CD14-positive monocyte (primary cell): Measurements from ENCODE around the gene DALRD3. TPM values are rescaled to one million over a fixed set of nuclear protein-coding genes. Genes with fewer than 3 reads are reported as not detected.

Source experiments
- DNase-seq, 3 donors: peaks; one replicate each; pipeline ENCODE4 v3.0.0-alpha.2; 2011 to 2022
- H2AFZ ChIP-seq: 2 replicates; pipeline ENCODE4 v1.6.0; 2012; ENCODE audit warnings: mild to moderate bottlenecking, low read depth, low read length, inconsistent platforms; ENCODE audit not compliant: insufficient read depth, poor library complexity, severe bottlenecking
- H3K27ac ChIP-seq, 2 donors: 1 replicate in 1 of 2; 2 replicates in 1 of 2; pipeline ENCODE4 v1.5.1; 2012 to 2013; ENCODE audit warnings: low read length in 2 of 2, control low read depth in 1 of 2, inconsistent platforms in 1 of 2, low read depth in 1 of 2, mild to moderate bottlenecking in 1 of 2
- H3K27me3 ChIP-seq, 2 donors: one replicate each; pipeline versions ENCODE4 v1.6.0 to v1.6.1; 2011 to 2013; ENCODE audit warnings: low read length in 2 of 2; ENCODE audit not compliant: control insufficient read depth in 2 of 2, insufficient read depth in 2 of 2
- H3K36me3 ChIP-seq, 2 donors: replicated peaks in 1 of 2; 1 replicate in 1 of 2; 2 replicates in 1 of 2; pipeline versions ENCODE4 v1.5.1 to v1.6.1; 2012 to 2013; ENCODE audit warnings: low read length in 2 of 2, control low read depth in 1 of 2, inconsistent platforms in 1 of 2, mild to moderate bottlenecking in 1 of 2; ENCODE audit not compliant: insufficient read depth in 2 of 2, control insufficient read depth in 1 of 2
- H3K4me1 ChIP-seq, 2 donors: 1 replicate in 1 of 2; 2 replicates in 1 of 2; pipeline versions ENCODE4 v1.5.1 to v1.6.1; 2012 to 2013; ENCODE audit warnings: low read length in 2 of 2, control low read depth in 1 of 2, inconsistent platforms in 1 of 2, mild to moderate bottlenecking in 1 of 2, moderate library complexity in 1 of 2; ENCODE audit not compliant: insufficient read depth in 2 of 2, control insufficient read depth in 1 of 2
- H3K4me2 ChIP-seq: replicated peaks from 2 replicates; pipeline ENCODE3; 2012; ENCODE audit warnings: low read length, moderate library complexity, mild to moderate bottlenecking; ENCODE audit not compliant: poor library complexity, severe bottlenecking; ENCODE audit errors: extremely low read depth
- H3K4me3 ChIP-seq, 3 experiments: fragments of 200-600 bp in 1 of 3; sonication (generic) in 1 of 3; replicated peaks in 1 of 3; 1 replicate in 2 of 3; 2 replicates in 1 of 3; pipeline ENCODE4 v1.5.1; 2011 to 2013; ENCODE audit warnings: low read length in 3 of 3, mild to moderate bottlenecking in 3 of 3, control low read depth in 2 of 3, low read depth in 2 of 3, inconsistent platforms in 1 of 3, moderate library complexity in 1 of 3
- H3K79me2 ChIP-seq: 2 replicates; pipeline ENCODE4 v1.6.0; 2012; ENCODE audit warnings: mild to moderate bottlenecking, control low read depth, inconsistent platforms, low read length, moderate library complexity; ENCODE audit not compliant: insufficient read depth
- H3K9ac ChIP-seq: 2 replicates; pipeline ENCODE4 v1.6.0; 2017; ENCODE audit warnings: low read length, mild to moderate bottlenecking; ENCODE audit not compliant: insufficient read depth, poor library complexity, severe bottlenecking
- H3K9me3 ChIP-seq, 2 donors: replicated peaks in 1 of 2; 1 replicate in 1 of 2; 2 replicates in 1 of 2; pipeline versions ENCODE4 v1.5.1 to v1.6.1; 2012 to 2013; ENCODE audit warnings: low read length in 2 of 2, control low read depth in 1 of 2; ENCODE audit not compliant: control insufficient read depth in 1 of 2, insufficient read depth in 1 of 2
- H4K20me1 ChIP-seq: 2 replicates; pipeline ENCODE4 v1.6.0; 2012; ENCODE audit warnings: mild to moderate bottlenecking, low read length, control low read depth, moderate library complexity; ENCODE audit not compliant: insufficient read depth
- H3K27ac Mint-ChIP-seq, 7 donors: one replicate each; pipeline ENCODE4 v1.8.0; 2020; ENCODE audit warnings: mild to moderate bottlenecking in 7 of 7, mixed read lengths in 7 of 7, moderate library complexity in 6 of 7, inconsistent platforms in 2 of 7
- H3K27me3 Mint-ChIP-seq, 3 donors: one replicate each; pipeline ENCODE4 v1.8.0; 2021 to 2022; ENCODE audit warnings: low read depth in 3 of 3, mild to moderate bottlenecking in 3 of 3, mixed read lengths in 3 of 3, moderate library complexity in 3 of 3, inconsistent platforms in 1 of 3
- H3K36me3 Mint-ChIP-seq, 2 donors: one replicate each; pipeline ENCODE4 v1.8.0; 2020; ENCODE audit warnings: mixed read lengths in 2 of 2, inconsistent platforms in 1 of 2, mild to moderate bottlenecking in 1 of 2
- H3K4me1 Mint-ChIP-seq: one replicate; pipeline ENCODE4 v1.8.0; 2020; ENCODE audit warnings: mild to moderate bottlenecking, mixed read lengths
- H3K4me3 Mint-ChIP-seq, 2 donors: one replicate each; pipeline ENCODE4 v1.8.0; 2020; ENCODE audit warnings: mild to moderate bottlenecking in 2 of 2, mixed read lengths in 2 of 2, moderate library complexity in 1 of 2
- H3K9me3 Mint-ChIP-seq, 7 donors: one replicate each; pipeline ENCODE4 v1.8.0; 2020 to 2022; ENCODE audit warnings: mixed read lengths in 7 of 7, mild to moderate bottlenecking in 6 of 7, moderate library complexity in 6 of 7, inconsistent platforms in 2 of 7
- WGBS: methylation state at CpG from one replicate; pipeline ENCODE4 v1.1.5; 2013; ENCODE audit warnings: missing lambda C conversion rate; ENCODE audit not compliant: insufficient coverage; 5-methylcytosine and 5-hydroxymethylcytosine counted together
- intact Hi-C, 2 donors: fragments of 100-400 bp; cut with micrococcal nuclease; formaldehyde crosslinking; loops; one replicate each; pipeline versions ENCODE4 v1.15.0 to v1.15.1; 2023
- polyA plus RNA-seq, 3 donors: library from polyadenylated mRNA; depleted of rRNA in 1 of 3; unstranded in 2 of 3; stranded (reverse) in 1 of 3; fragments of 300-500 nt in 2 of 3; fragments of >200 nt in 1 of 3; fragmentation: Illumina TruSeq in 2 of 3; gene quantifications; 1 replicate in 2 of 3; 2 replicates in 1 of 3; pipeline ENCODE4 v1.2.3, GENCODE V29; 2012 to 2021
- TF ChIP-seq, protein P1 (sequence below): fragments of 200-600 bp; IDR thresholded peaks from one replicate; pipeline ENCODE4 v1.8.0; 2022; ENCODE audit warnings: antibody characterized with exemption, mild to moderate bottlenecking

Gene DALRD3
- polyA plus RNA-seq, 3 donors, result 15.0 to 42.1 (median 20.0) TPM

GRCh38 chr3:49016414-49017228 lies 1.8 kb downstream of the DALRD3 start:
- peaks cover 23% of the 10 kb centered on the region for H3K4me1 Mint-ChIP-seq
- Histone ChIP-seq H3K27me3 (no peaks in the 10 kb centered on the region), H2AFZ (no peak overlapping the region), H3K4me1 (peaks cover 30 to 37% of the 10 kb centered on the region in 2 donors), H3K9me3 (no peaks in the 10 kb centered on the region), H3K4me3 (no peak overlapping the region), H3K27ac (no peak overlapping the region), H3K36me3 (peaks cover 39 to 51% of the 10 kb centered on the region in 2 donors), H3K4me2 (no peak overlapping the region), H4K20me1 (peaks cover 40% of the 10 kb centered on the region), H3K79me2 (peaks cover 49% of the 10 kb centered on the region), H3K9ac (no peak overlapping the region)
- no peaks in the 10 kb centered on the region for H3K9me3 Mint-ChIP-seq
- H3K36me3 Mint-ChIP-seq, result peaks cover 27 to 47% of the 10 kb centered on the region in 2 donors
- H3K27me3 Mint-ChIP-seq, result peaks cover 0 to 2% (median 0%) of the 10 kb centered on the region in 3 donors
- peak overlapping the region in 1 of 2 donors; percentile 37 for H3K4me3 Mint-ChIP-seq
- TF ChIP-seq, protein P1, sequence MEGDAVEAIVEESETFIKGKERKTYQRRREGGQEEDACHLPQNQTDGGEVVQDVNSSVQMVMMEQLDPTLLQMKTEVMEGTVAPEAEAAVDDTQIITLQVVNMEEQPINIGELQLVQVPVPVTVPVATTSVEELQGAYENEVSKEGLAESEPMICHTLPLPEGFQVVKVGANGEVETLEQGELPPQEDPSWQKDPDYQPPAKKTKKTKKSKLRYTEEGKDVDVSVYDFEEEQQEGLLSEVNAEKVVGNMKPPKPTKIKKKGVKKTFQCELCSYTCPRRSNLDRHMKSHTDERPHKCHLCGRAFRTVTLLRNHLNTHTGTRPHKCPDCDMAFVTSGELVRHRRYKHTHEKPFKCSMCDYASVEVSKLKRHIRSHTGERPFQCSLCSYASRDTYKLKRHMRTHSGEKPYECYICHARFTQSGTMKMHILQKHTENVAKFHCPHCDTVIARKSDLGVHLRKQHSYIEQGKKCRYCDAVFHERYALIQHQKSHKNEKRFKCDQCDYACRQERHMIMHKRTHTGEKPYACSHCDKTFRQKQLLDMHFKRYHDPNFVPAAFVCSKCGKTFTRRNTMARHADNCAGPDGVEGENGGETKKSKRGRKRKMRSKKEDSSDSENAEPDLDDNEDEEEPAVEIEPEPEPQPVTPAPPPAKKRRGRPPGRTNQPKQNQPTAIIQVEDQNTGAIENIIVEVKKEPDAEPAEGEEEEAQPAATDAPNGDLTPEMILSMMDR, result no peak
- H3K27ac Mint-ChIP-seq, result no peak overlapping the region
- intact Hi-C loops, result no loop called here
- WGBS, result 100% methylated on average over 2 of the region's 6 CpGs
- no peak for DNase-seq

- no peak for DNase-seq
- Histone ChIP-seq H3K9me3 (no peaks in the 10 kb centered on the region), H2AFZ (no peak overlapping the region), H3K9ac (no peak overlapping the region), H3K36me3 (peaks cover 41 to 55% of the 10 kb centered on the region in 2 donors), H3K79me2 (peaks cover 48% of the 10 kb centered on the region), H3K27ac (no peak overlapping the region), H3K27me3 (no peaks in the 10 kb centered on the region), H4K20me1 (peaks cover 45% of the 10 kb centered on the region), H3K4me1 (peaks cover 30 to 37% of the 10 kb centered on the region in 2 donors), H3K4me3 (no peak overlapping the region), H3K4me2 (no peak overlapping the region)
- Mint-ChIP-seq H3K27ac (no peak overlapping the region), H3K4me3 (no peak overlapping the region), H3K27me3 (no peaks in the 10 kb centered on the region), H3K4me1 (peaks cover 23% of the 10 kb centered on the region), H3K36me3 (peaks cover 28 to 53% of the 10 kb centered on the region in 2 donors), H3K9me3 (no peaks in the 10 kb centered on the region)
- WGBS, result 87% methylated on average over 3 of the region's 6 CpGs
- intact Hi-C loops, result no loop called here
- TF ChIP-seq, protein P1, result no peak
These were observed 2.6 kb downstream of the DALRD3 start for GRCh38 chr3:49015765-49016164.
